GM10248 (cell line): ENCODE data around the gene RBM20.

Experiments used
- CTCF ChIA-PET: fragments of 300-600 bp; sonication (Branson Sonifier 250); formaldehyde crosslinking; extraction: SDS; loops from one replicate; lab custom pipeline; 2021; ENCODE audit warnings: antibody characterized with exemption; lab: Yijun Ruan, JAX
- POLR2A ChIA-PET: fragments of 350-650 bp; sonication (Branson Sonifier 250); formaldehyde crosslinking; extraction: SDS; loops from one replicate; lab custom pipeline; 2020; ENCODE audit warnings: antibody characterized with exemption; lab: Yijun Ruan, JAX
- DNase-seq: peaks from one replicate; pipeline ENCODE4 v3.0.0; 2012; ENCODE audit errors: extremely low spot score
- CTCF ChIP-seq: IDR thresholded peaks from 2 replicates; pipeline ENCODE4 v1.5.1; 2012; ENCODE audit warnings: mild to moderate bottlenecking, low read depth; ENCODE audit errors: extremely low read depth, missing control alignments, control extremely low read depth

The RBM20 gene

GRCh38 chr10:110861476-110861875 lies 217.3 kb downstream of the RBM20 start:
- CTCF ChIA-PET = interaction anchor here (0.9 to 6.8 kb wide), 6 partner anchors 9 to 115 kb away, joined by 3 to 58 read pairs (median 6); no protein-coding TSS in a partner anchor
- POLR2A ChIA-PET = interaction anchor here (1.7 kb wide), 1 partner anchor 10 kb away, joined by 5 read pairs; the partner anchor contains the start of gene PDCD4
- TF ChIP-seq CTCF = no peak

GRCh38 chr10:110861930-110862649 lies 218.0 kb downstream of the RBM20 start:
- ChIA-PET CTCF (interaction anchor here (0.9 to 6.8 kb wide), 5 partner anchors 9 to 116 kb away, joined by 3 to 58 read pairs (median 5); no protein-coding TSS in a partner anchor), POLR2A (interaction anchor here (1.7 kb wide), 1 partner anchor 9 kb away, joined by 5 read pairs; the partner anchor contains the start of gene PDCD4)
- no peak for TF ChIP-seq CTCF

More at GRCh38 chr10:110861476-110861875, 217.3 kb downstream of the RBM20 start:
- DNase-seq = no peak

DNA sequence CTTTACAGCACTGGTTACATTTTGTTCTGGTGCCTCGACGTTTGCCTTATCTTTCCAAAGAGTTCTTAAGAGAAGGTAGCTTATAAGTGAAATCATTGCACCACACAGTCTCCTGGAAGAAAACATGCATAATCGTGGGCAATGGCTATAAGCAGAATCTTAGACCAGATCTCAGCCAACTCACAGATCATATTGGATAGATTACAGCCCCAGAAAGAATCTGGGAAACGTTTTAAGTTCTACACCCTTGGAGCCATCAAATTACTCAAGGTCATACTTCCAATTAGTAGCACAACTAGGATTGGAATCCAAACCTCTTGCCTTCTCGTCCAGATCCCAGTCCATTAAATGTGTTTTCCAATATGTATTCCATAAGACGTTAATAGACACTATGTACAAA lies 218.8 kb downstream of the RBM20 start:
- no peak for TF ChIP-seq CTCF
- ChIA-PET CTCF (interaction anchor here (1.7 to 6.8 kb wide), 2 partner anchors 19 to 117 kb away, joined by 5 to 58 read pairs; no protein-coding TSS in a partner anchor), POLR2A (no interaction called here)
- DNase-seq = no peak

More at GRCh38 chr10:110861930-110862649, 218.0 kb downstream of the RBM20 start:
- DNase-seq = no peak

- CTCF ChIA-PET = interaction anchor here (6.8 kb wide), 1 partner anchor 19 kb away, joined by 58 read pairs; no protein-coding TSS in a partner anchor
- no peak for DNase-seq
- POLR2A ChIA-PET = no interaction called here
- no peak for TF ChIP-seq CTCF
These were observed 219.2 kb downstream of the RBM20 start for GRCh38 chr10:110863361-110863760.

GRCh38 chr10:110863956-110864355 lies 219.8 kb downstream of the RBM20 start:
- ChIA-PET POLR2A (interaction anchor here (0.9 to 1.8 kb wide), 2 partner anchors 19 to 90 kb away, joined by 3 to 4 read pairs; no protein-coding TSS in a partner anchor), CTCF (interaction anchor here (1.2 to 4.7 kb wide), 5 partner anchors 17 to 90 kb away, joined by 3 to 27 read pairs (median 4); no protein-coding TSS in a partner anchor)
- no peak for TF ChIP-seq CTCF
- no peak for DNase-seq

- TF ChIP-seq CTCF = no peak
- POLR2A ChIA-PET = interaction anchor here (0.9 to 1.8 kb wide), 3 partner anchors 19 to 90 kb away, joined by 3 to 4 read pairs (median 4); no protein-coding TSS in a partner anchor
These were observed 220.6 kb downstream of the RBM20 start for GRCh38 chr10:110864662-110865140.

More at GRCh38 chr10:110864662-110865140, 220.6 kb downstream of the RBM20 start:
- peak; percentile 51 for DNase-seq
- CTCF ChIA-PET = interaction anchor here (0.9 to 4.7 kb wide), 6 partner anchors 12 to 91 kb away, joined by 3 to 27 read pairs (median 4); no protein-coding TSS in a partner anchor
